Ishikawa (cell line): ENCODE measurements around the gene SORBS2.

Source experiments
- CEBPB ChIP-seq: IDR thresholded peaks from 2 replicates; pipeline ENCODE4 v1.6.1; 2012
- CREB1 ChIP-seq: IDR thresholded peaks from 2 replicates; pipeline ENCODE4 v1.6.1; 2012; ENCODE audit warnings: low read depth
- EGR1 ChIP-seq: IDR thresholded peaks from 2 replicates; pipeline ENCODE4 v1.6.1; 2012
- EP300 ChIP-seq: IDR thresholded peaks from 2 replicates; pipeline ENCODE4 v1.6.1; 2012; ENCODE audit warnings: borderline replicate concordance
- FOXM1 ChIP-seq: IDR thresholded peaks from 2 replicates; pipeline ENCODE4 v1.6.1; 2012; ENCODE audit warnings: low read depth, borderline replicate concordance
- NFIC ChIP-seq: IDR thresholded peaks from 2 replicates; pipeline ENCODE4 v1.6.1; 2012
- RAD21 ChIP-seq: IDR thresholded peaks from 2 replicates; pipeline ENCODE4 v1.6.1; 2012; ENCODE audit warnings: low read depth
- TAF1 ChIP-seq: IDR thresholded peaks from 2 replicates; pipeline ENCODE4 v1.6.1; 2012; ENCODE audit warnings: low read depth, mild to moderate bottlenecking
- TCF12 ChIP-seq: IDR thresholded peaks from 2 replicates; pipeline ENCODE4 v1.6.1; 2012; ENCODE audit warnings: low read depth
- TEAD4 ChIP-seq: IDR thresholded peaks from 2 replicates; pipeline ENCODE4 v1.6.1; 2012
- YY1 ChIP-seq: IDR thresholded peaks from 2 replicates; pipeline ENCODE4 v1.6.1; 2012; ENCODE audit warnings: low read depth
- ZBTB7A ChIP-seq: IDR thresholded peaks from 2 replicates; pipeline ENCODE4 v1.6.1; 2012; ENCODE audit warnings: low read depth
- TF ChIP-seq, protein P1 (sequence below): IDR thresholded peaks from 2 replicates; pipeline ENCODE4 v1.6.1; 2012
- TF ChIP-seq, protein P2 (sequence below): IDR thresholded peaks from 2 replicates; pipeline ENCODE4 v1.6.1; 2012
- TF ChIP-seq, protein P3 (sequence below): IDR thresholded peaks from 2 replicates; pipeline ENCODE4 v1.6.1; 2012; ENCODE audit warnings: low read depth, mild to moderate bottlenecking

SORBS2 gene

DNA sequence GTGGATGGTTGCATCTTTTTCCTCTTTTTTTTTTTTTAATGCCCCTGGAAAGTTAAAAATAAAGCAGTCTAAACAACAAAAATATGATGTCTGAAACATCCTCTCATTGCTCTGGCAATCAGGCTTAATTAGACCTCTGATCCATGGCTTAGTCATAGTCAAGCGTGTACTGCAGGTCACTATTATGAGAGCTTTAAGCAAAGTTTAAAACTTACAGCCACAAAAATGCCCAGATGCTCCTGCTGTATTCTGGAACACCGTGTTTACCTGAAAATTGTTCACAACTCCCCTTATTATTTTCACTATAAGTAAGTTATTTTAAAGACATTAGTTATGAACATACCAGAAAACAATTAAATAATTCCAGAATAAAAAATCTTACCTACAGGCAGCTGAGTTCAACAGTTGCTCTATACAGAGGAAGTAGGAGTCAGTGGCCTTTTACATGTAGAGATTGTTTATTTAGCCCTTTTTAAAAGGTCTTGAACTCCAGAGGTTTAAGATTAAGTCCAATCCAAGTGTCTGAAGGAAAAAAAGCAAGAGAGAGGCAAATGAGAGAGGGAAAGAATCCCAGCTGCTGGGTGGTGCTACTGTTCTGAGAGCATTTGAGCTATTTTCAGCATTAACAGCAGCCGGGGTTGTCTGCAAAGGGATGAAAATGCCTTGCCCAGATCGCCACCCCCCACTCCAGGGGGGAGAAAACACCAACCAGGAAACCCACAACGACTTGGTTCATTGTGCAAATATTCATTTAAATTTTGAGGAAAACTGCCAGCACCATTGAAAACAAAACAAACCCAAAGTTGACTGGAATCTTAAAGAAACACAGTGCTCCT lies 36.9 kb downstream of the SORBS2 start:
- no peak for TF ChIP-seq EGR1
- TF ChIP-seq CREB1 = no peak
- no peak for TF ChIP-seq TCF12
- TF ChIP-seq, protein P1, sequence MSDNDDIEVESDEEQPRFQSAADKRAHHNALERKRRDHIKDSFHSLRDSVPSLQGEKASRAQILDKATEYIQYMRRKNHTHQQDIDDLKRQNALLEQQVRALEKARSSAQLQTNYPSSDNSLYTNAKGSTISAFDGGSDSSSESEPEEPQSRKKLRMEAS = no peak
- TF ChIP-seq, protein P2, sequence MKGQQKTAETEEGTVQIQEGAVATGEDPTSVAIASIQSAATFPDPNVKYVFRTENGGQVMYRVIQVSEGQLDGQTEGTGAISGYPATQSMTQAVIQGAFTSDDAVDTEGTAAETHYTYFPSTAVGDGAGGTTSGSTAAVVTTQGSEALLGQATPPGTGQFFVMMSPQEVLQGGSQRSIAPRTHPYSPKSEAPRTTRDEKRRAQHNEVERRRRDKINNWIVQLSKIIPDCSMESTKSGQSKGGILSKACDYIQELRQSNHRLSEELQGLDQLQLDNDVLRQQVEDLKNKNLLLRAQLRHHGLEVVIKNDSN = no peak
- TF ChIP-seq NFIC = no peak
- no peak for TF ChIP-seq TEAD4
- TF ChIP-seq RAD21 = no peak
- TF ChIP-seq TAF1 = no peak
- TF ChIP-seq YY1 = no peak
- TF ChIP-seq CEBPB = no peak
- no peak for TF ChIP-seq FOXM1
- TF ChIP-seq, protein P3, sequence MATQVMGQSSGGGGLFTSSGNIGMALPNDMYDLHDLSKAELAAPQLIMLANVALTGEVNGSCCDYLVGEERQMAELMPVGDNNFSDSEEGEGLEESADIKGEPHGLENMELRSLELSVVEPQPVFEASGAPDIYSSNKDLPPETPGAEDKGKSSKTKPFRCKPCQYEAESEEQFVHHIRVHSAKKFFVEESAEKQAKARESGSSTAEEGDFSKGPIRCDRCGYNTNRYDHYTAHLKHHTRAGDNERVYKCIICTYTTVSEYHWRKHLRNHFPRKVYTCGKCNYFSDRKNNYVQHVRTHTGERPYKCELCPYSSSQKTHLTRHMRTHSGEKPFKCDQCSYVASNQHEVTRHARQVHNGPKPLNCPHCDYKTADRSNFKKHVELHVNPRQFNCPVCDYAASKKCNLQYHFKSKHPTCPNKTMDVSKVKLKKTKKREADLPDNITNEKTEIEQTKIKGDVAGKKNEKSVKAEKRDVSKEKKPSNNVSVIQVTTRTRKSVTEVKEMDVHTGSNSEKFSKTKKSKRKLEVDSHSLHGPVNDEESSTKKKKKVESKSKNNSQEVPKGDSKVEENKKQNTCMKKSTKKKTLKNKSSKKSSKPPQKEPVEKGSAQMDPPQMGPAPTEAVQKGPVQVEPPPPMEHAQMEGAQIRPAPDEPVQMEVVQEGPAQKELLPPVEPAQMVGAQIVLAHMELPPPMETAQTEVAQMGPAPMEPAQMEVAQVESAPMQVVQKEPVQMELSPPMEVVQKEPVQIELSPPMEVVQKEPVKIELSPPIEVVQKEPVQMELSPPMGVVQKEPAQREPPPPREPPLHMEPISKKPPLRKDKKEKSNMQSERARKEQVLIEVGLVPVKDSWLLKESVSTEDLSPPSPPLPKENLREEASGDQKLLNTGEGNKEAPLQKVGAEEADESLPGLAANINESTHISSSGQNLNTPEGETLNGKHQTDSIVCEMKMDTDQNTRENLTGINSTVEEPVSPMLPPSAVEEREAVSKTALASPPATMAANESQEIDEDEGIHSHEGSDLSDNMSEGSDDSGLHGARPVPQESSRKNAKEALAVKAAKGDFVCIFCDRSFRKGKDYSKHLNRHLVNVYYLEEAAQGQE = no peak
- no peak for TF ChIP-seq EP300
- no peak for TF ChIP-seq ZBTB7A

DNA sequence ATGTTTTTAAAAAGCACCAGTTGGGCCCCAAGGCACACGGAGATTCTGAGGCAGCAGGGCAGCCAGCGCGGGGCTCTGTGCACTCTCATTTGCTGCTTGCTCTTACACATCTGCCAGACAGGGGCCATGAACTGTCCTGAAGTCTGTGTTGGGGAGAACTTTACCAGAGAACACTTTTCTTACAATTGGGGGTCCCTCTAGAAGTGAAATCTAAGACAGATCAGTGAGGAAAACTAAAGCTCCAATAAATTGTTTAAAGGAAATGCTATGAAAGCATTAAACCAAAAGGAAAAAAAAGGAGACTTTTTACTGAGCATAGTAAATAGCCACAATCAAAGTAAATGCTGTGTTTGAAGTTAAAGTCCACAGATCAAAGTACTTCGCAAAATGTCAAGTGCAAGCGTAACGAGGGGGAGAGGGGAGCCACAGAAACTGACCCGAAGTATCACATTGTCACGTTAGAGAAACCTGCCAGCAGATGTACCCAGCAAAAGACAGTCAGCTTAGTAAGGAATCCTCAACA lies 37.8 kb downstream of the SORBS2 start:
- TF ChIP-seq CREB1 (no peak), CEBPB (no peak)
- TF ChIP-seq, protein P2 = no peak

DNA sequence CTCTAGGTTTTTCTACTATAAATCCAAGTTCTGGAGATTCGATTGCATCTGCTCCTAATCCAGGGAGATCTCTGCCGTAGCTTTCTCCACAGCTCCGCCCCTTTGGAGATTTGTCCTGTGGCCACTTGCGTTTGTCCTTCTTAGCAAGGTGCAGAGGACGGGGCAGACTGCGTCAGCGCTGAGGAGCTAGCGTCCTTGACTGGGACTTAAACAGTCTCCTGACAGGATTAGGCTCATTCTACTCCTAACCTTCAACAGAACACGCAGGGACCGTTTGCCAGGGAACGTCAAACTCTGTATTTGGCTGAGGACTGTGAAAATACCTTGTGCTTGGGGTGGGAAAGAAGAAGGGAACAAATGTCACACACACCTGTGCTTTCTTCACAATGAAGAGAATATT lies 38.6 kb downstream of the SORBS2 start:
- TF ChIP-seq, protein P1 = no peak
- TF ChIP-seq NFIC (no peak), TEAD4 (no peak), CEBPB (no peak), TCF12 (no peak), FOXM1 (no peak), EP300 (no peak), ZBTB7A (no peak), RAD21 (no peak)
- TF ChIP-seq, protein P2 = no peak

DNA sequence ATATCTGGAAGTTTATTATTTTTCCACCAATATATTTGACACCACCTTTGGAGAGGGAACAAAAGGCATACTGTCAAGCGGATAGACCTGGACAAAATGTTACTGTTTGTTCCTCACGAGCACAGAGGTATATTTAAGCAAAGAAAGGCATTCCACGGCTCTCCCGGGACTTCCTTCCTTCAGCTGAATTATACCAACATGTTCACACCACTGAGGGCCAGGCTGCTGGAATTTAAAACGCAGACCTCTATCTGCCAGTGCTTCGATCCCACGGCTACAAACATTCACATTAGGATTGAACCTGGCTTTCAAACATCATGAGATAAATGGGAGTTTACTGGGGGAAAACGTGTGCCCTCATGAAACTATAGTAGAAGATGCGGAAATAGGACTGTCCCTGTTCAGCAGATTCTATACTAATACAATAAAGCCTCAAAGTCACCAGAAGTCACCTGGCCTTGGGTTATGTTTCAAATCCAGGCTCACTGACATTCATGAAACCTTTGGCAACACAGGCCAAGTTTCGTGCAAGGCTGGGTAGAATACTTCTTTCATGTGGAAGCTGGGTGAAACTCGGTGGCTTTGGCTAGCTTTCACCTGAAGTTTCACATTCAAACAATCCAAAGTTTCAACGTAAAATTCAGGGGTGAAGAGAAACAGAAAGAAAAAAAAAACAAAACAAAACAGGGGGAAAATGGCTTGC lies 39.5 kb downstream of the SORBS2 start:
- TF ChIP-seq NFIC (no peak), CEBPB (no peak), EGR1 (no peak), RAD21 (no peak), TEAD4 (no peak), FOXM1 (no peak), TCF12 (no peak), EP300 (no peak), YY1 (no peak), ZBTB7A (no peak), CREB1 (no peak), TAF1 (no peak)
- TF ChIP-seq, protein P2 = no peak
- TF ChIP-seq, protein P1 = no peak
- TF ChIP-seq, protein P3 = no peak
